Measurements from ENCODE around the gene CROCC2.

CROCC2 gene

GRCh38 chr2:240891492-240892340, 14.4 kb upstream of the CROCC2 start:
- no peak overlapping the region for H3K27ac ChIP-seq (replicated peaks)
- H3K27me3 ChIP-seq (ENCODE audit: insufficient read depth, poor library complexity, severe bottlenecking): no peaks in the 10 kb centered on the region
- no peak for DNase-seq (ENCODE audit: low read depth in 1 of 2, low spot score in 1 of 2)
- no peak overlapping the region for H3K4me3 ChIP-seq (replicated peaks; ENCODE audit: insufficient read depth, low read length)
- TF ChIP-seq GABPA (IDR thresholded peaks at IDR 0.05; ENCODE audit: low read depth): no peak
- TF ChIP-seq SPI1 (IDR thresholded peaks at IDR 0.05; ENCODE audit: borderline replicate concordance, low read depth): no peak
- TF ChIP-seq REST (IDR thresholded peaks at IDR 0.05; ENCODE audit: insufficient replicate concordance, low read depth): no peak
- TF ChIP-seq POLR2AphosphoS5 (IDR thresholded peaks at IDR 0.05; ENCODE audit: low read depth): no peak
- TF ChIP-seq CTCF (IDR thresholded peaks at IDR 0.05; ENCODE audit: insufficient read depth, low read length): no peak

GRCh38 chr2:240892356-240892755, 13.8 kb upstream of the CROCC2 start:
- Histone ChIP-seq H3K4me3 (replicated peaks; ENCODE audit: insufficient read depth, low read length) (no peak overlapping the region), H3K27me3 (ENCODE audit: insufficient read depth, poor library complexity, severe bottlenecking) (no peaks in the 10 kb centered on the region), H3K27ac (replicated peaks) (no peak overlapping the region)
- no peak for TF ChIP-seq GABPA (IDR thresholded peaks at IDR 0.05; ENCODE audit: low read depth)
- no peak for TF ChIP-seq REST (IDR thresholded peaks at IDR 0.05; ENCODE audit: insufficient replicate concordance, low read depth)
- TF ChIP-seq SPI1 (IDR thresholded peaks at IDR 0.05; ENCODE audit: borderline replicate concordance, low read depth): no peak
- TF ChIP-seq CTCF (IDR thresholded peaks at IDR 0.05; ENCODE audit: insufficient read depth, low read length): no peak
- TF ChIP-seq POLR2AphosphoS5 (IDR thresholded peaks at IDR 0.05; ENCODE audit: low read depth): no peak
- DNase-seq (ENCODE audit: low read depth in 1 of 2, low spot score in 1 of 2): no peak

GRCh38 chr2:240892925-240893324, 13.2 kb upstream of the CROCC2 start:
- Histone ChIP-seq H3K4me3 (replicated peaks; ENCODE audit: insufficient read depth, low read length) (no peak overlapping the region), H3K27me3 (ENCODE audit: insufficient read depth, poor library complexity, severe bottlenecking) (no peaks in the 10 kb centered on the region), H3K27ac (replicated peaks) (no peak overlapping the region)
- TF ChIP-seq GABPA (IDR thresholded peaks at IDR 0.05; ENCODE audit: low read depth): no peak
- TF ChIP-seq POLR2AphosphoS5 (IDR thresholded peaks at IDR 0.05; ENCODE audit: low read depth): no peak
- TF ChIP-seq CTCF (IDR thresholded peaks at IDR 0.05; ENCODE audit: insufficient read depth, low read length): no peak
- no peak for TF ChIP-seq REST (IDR thresholded peaks at IDR 0.05; ENCODE audit: insufficient replicate concordance, low read depth)
- TF ChIP-seq SPI1 (IDR thresholded peaks at IDR 0.05; ENCODE audit: borderline replicate concordance, low read depth): no peak
- DNase-seq (ENCODE audit: low read depth in 1 of 2, low spot score in 1 of 2): no peak

All from HL-60 (cell line).